ENCODE measurements around the gene SLC38A8.

The SLC38A8 gene

GRCh38 chr16:83970430-83970815 lies 72.2 kb downstream of the SLC38A8 start:
- DNase-seq (ENCODE audit: low read depth in 3 of 3) = no peak

GRCh38 chr16:83969771-83970429 lies 72.7 kb downstream of the SLC38A8 start:
- DNase-seq (ENCODE audit: low read depth in 3 of 3) = no peak

GRCh38 chr16:83968891-83969649 lies 73.5 kb downstream of the SLC38A8 start:
- DNase-seq (ENCODE audit: low read depth in 3 of 3) = no peak

GRCh38 chr16:83968306-83968851 lies 74.2 kb downstream of the SLC38A8 start:
- no peak for DNase-seq (ENCODE audit: low read depth in 3 of 3)

GRCh38 chr16:83967838-83968305 lies 74.7 kb downstream of the SLC38A8 start, which contains the start of gene NECAB2:
Gene NECAB2, plus strand, starts transcription at chr16:83968244. Its CDS starts 405 bp downstream, at chr16:83968649.
- peak in 1 of 3 experiments; percentile 23 for DNase-seq (ENCODE audit: low read depth in 3 of 3)

- no peak for DNase-seq (ENCODE audit: low read depth in 3 of 3)
Measured at GRCh38 chr16:83967091-83967490, 75.5 kb downstream of the SLC38A8 start.

GRCh38 chr16:83966153-83966696 lies 76.4 kb downstream of the SLC38A8 start:
- no peak for DNase-seq (ENCODE audit: low read depth in 3 of 3)

- no peak for DNase-seq (ENCODE audit: low read depth in 3 of 3)
Measured at GRCh38 chr16:83965444-83966152, 77.0 kb downstream of the SLC38A8 start.

GRCh38 chr16:83964684-83965443 lies 77.7 kb downstream of the SLC38A8 start:
- no peak for DNase-seq (ENCODE audit: low read depth in 3 of 3)

- no peak for DNase-seq (ENCODE audit: low read depth in 3 of 3)
Measured at GRCh38 chr16:83963277-83964119, 79.1 kb downstream of the SLC38A8 start.

GRCh38 chr16:83961591-83961990 lies 81.0 kb downstream of the SLC38A8 start:
- no peak for DNase-seq (ENCODE audit: low read depth in 3 of 3)

GRCh38 chr16:83960521-83961249 lies 81.9 kb downstream of the SLC38A8 start:
- DNase-seq (ENCODE audit: low read depth in 3 of 3) = no peak

Data from stimulated activated CD4-positive, alpha-beta T cell treated with anti-CD3 and anti-CD28 coated beads, TNF-alpha, amount 100 ng/mL, for 24 hours (primary cell).